GM18505 (cell line): ENCODE measurements around the gene OXNAD1.
A peak's percentile ranks its signal among the peaks of the same experiment; 100 is the strongest.

ENCODE experiments used
- ATAC-seq: cut with Tn5 transposase; IDR thresholded peaks from one replicate; pipeline ENCODE4 v1.9.1; 2021; ENCODE audit not compliant: unreplicated experiment
- POLR2A ChIP-seq: IDR thresholded peaks from 4 replicates; pipeline ENCODE4 v1.6.1; 2011; ENCODE audit warnings: borderline replicate concordance; ENCODE audit not compliant: insufficient read depth, insufficient read length; ENCODE audit errors: extremely low read depth

Gene OXNAD1

GRCh38 chr3:16239086-16239770 lies 25.8 kb upstream of the OXNAD1 start:
- no peak for ATAC-seq
- no peak for TF ChIP-seq POLR2A

DNA sequence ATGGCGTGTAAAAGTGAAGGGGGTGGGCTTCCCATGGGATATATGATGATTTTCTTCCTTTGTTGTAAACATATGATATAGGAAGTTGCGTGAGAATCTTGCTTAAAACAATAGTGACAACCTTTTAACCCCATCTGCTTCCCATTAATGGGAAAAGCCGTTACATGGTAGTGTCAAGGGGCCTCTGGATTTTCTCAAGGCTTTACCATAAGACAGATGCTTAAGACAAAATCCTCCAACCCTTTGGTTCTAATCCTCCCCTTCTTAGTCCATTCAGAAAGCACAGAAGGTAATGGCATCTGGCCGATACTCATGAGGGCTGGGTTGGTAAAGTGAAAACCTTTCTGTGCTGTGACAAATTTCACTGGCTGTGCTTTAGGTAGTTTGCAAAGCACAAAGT lies 25.2 kb upstream of the OXNAD1 start:
- no peak for ATAC-seq
- TF ChIP-seq POLR2A = no peak

DNA sequence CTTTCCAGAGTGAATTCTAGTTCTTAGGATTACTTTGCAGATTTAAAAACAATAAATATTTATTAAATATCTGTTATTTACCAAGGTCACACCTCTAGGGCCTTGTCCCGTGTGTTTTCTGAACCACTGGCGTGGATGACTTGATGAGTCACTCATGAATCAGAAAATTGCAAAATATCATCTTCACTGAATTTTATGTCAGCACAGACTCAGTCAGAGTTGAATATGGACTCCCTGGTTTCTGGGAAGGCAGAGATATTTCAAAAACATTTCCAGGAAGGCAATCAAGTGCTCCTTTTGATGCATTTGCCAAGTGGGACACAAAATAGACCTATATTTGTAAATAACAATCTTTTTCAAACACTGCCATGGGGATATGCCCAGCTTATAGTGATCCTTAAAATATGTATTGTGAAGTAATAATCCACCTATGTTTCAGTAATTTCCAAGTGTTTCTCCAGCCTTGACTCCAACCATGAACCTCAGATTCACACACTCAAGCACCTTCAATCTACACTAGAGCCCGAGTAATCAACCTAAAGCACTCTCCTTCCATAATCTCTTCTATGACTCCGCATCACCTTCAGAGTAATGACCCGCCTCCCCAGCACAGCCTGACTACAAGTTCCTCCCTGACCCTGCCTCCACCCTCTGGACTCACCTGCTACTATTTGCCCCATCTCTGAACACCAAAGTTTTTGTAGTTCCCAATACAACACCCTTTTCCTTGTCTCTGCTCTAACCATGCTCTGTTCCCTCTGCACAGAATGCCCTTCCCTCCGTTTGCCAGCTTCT lies 24.6 kb upstream of the OXNAD1 start:
- ATAC-seq = no peak
- no peak for TF ChIP-seq POLR2A

GRCh38 chr3:16241225-16241624 lies 23.8 kb upstream of the OXNAD1 start:
- TF ChIP-seq POLR2A = no peak

DNA sequence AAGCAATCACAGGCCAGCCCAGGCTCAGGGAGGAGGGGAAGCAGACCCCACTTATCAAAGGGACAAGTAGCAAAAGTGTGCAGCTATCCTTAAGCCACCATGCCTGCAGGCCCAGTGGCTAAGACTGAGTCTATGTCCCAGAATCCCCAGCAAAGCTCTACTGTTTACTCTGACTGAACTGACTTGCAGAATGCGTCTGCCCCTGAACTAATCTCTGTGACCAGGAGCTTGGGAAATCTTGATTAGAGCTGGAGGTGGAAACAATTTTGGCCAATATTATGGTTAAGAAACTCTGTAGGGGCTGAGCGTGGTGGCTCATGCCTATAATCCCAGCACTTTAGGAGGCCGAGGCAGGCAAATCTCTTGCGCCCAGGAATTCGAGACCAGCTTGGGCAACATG lies 22.8 kb upstream of the OXNAD1 start:
- no peak for TF ChIP-seq POLR2A
- ATAC-seq = no peak

More at GRCh38 chr3:16241225-16241624, 23.8 kb upstream of the OXNAD1 start:
- no peak for ATAC-seq

DNA sequence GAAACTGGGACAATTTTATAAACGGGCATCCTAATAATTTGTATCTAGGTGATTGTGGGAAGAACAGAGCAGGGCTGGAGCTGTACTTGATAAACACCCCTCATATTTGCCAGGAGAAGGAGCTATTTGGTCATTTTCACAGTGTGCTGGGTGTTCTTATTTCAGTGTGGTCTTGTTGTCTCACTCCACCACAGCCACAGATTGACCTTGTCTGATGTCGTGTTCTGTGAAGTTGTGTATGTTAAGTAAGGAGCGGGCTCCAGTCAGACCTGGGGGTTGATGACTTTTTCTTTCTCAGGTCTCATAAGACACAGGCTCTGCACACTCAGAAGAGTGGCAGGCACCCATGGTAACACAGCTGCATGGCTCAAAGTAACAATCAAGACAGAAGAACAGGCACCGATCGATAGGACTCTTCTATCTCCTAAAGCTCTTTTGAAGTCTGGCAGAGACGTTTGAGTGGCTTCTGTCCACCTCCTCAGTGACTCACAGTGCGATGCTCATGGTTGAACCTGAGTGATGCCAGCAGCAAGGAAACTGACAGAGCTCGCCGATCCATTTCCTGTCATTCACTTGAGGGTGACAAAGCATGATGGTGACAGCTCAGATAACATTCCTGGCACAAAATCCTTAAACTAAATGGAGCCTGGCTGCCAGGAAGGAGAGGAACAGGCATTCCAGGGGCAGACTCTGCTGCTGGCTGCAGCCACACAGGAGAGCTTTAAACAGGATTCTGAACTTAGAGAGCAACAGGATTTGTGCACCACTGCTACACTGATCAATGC lies 21.1 kb upstream of the OXNAD1 start:
- no peak for ATAC-seq
- TF ChIP-seq POLR2A = no peak

DNA sequence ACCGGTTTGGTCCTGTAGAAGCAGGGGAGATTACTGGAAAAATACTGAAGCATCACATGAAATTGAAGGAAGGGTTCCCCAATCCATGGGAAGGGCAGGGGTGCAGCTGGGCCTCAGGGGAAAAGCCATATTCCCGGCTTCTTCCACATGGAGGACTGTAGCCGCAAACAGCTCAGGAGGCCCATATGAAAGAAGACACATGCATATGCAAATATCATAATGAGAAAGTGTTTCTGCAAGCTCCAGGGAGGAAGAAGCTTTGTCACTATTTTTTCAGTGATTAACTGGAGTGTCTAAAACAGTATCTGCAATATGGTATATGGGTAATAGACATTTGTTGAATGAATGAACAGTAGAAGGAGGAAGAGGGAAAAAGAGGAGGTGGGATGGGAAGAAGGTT lies 19.4 kb upstream of the OXNAD1 start:
- no peak for ATAC-seq
- no peak for TF ChIP-seq POLR2A

- peak; percentile 73 for ATAC-seq
These were observed 17.5 kb upstream of the OXNAD1 start for GRCh38 chr3:16247282-16248061.

DNA sequence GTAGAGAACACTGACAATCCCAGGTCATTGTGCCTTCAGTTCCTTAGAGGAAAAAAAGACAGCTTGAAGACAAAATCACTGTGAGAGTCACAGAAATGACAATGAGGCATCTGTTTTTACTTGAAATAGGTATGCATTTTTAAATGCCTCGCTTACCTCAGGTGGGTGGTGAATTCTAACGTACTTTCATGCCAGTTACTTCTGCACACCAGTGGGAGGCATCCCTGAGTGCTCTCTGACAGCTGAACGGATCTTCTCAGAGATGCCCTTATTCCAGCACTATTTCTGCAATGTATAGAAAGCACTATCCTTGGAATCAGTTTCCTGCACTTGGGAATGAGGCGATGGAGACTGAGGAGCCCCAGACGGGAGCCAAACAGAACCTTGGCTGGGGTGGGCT lies 16.5 kb upstream of the OXNAD1 start:
- TF ChIP-seq POLR2A = no peak
- no peak for ATAC-seq

More at GRCh38 chr3:16247282-16248061, 17.5 kb upstream of the OXNAD1 start:
- no peak for TF ChIP-seq POLR2A

GRCh38 chr3:16249336-16249735 lies 15.7 kb upstream of the OXNAD1 start:
- no peak for ATAC-seq
- no peak for TF ChIP-seq POLR2A

GRCh38 chr3:16249886-16250285 lies 15.1 kb upstream of the OXNAD1 start:
- ATAC-seq = no peak
- TF ChIP-seq POLR2A = no peak

DNA sequence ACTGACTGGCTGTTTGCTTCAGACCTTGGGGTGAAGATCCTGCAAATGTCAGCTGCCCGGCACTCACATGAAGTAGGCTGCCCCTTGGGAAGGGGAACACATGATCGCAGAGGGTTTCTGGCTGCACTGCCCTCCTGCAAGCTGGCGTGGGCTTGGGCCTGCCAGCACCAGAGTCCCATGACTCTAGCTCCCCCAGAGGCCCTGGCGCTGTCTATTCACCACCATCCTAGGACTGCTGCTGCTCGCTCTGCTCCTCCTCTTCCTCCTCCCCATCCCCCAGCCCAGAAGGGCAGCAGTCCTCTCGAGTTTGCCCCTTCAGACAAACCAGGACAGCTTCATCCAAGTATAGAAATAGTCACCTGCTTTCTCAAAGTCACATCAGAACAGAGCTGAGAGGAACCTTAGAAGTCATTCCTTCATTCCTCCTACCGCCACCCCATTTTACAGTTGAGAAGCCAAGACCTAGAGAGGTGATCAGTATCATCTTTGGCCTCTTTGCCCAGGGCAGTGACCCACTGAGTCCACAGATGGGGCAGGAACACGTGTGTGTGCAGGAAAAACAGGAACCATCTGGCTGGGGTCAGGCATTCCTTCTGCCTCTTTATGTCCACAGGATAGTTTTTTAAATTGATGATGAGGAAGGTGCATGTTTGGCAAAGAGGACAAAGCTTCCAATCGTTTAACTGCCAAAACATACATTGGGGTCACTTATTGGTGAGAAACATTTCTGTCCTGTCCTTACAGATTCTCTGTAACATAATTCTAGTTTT lies 13.5 kb upstream of the OXNAD1 start:
- TF ChIP-seq POLR2A = no peak
- no peak for ATAC-seq

DNA sequence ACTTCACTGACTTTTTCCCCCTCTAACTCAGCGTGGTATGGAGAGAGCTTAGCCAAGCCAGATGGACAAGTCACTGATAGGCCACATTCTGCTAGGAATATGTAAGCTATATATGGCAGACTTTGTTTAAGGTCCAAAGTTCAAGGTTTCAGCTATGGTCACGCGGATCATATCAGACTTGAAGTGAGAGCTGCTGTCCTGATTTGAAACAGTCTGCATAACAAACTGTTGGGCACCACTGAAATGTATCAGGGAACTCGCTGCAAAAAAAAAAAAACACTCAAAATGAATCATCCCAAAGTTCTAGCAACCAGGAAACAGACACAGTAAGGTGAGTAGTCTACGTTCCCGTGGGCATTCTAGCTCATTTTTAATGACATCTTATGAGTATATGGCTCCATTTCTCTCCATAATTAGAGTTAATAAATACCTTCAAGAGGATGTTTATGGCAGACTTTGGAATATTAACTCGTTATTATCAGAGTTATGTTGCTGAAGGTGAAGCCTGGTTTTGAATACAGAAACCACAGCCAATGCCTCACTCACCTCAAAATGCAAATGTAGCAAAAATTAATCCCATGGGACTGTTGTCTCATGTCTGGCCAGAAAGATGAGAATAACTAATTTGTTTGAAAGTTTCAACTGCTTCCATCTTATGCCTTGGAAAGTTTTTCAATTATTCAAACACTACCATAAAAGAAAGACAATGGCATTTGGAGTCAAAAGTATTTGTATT lies 12.6 kb upstream of the OXNAD1 start:
- no peak for ATAC-seq
- no peak for TF ChIP-seq POLR2A
